Pancreas (tissue), 10 donors: ENCODE measurements around the gene CYP27B1. TPM values are rescaled to one million over a fixed set of nuclear protein-coding genes. Genes with fewer than 3 reads are reported as not detected.

ENCODE experiments used
- ATAC-seq, 4 donors: fragments of 200-7000 bp; cut with Tn5 transposase; one replicate each; pipeline versions ENCODE4 v1.8.0 to v1.9.1; 2020; ENCODE audit warnings: mild to moderate bottlenecking in 4 of 4, moderate library complexity in 4 of 4
- DNase-seq, 6 donors: peaks; one replicate each; pipeline ENCODE4 v3.0.0-alpha.2; 2020
- FAIRE-seq: peaks from 2 replicates; lab custom pipeline; 2012; peaks lifted over from hg19 to GRCh38; lab: Jason Lieb, UNC
- H3K27ac ChIP-seq, 4 donors: fragments of 200-600 bp; sonication (generic); 1 replicate in 3 of 4; 2 replicates in 1 of 4; pipeline versions ENCODE4 v1.5.0 to v1.8.0; 2020
- H3K27me3 ChIP-seq, 4 donors: fragments of 200-600 bp; one replicate each; pipeline ENCODE4 v1.8.0; 2021
- H3K36me3 ChIP-seq, 3 donors: fragments of 200-600 bp; sonication (generic) in 1 of 3; one replicate each; pipeline versions ENCODE4 v1.5.0 to v1.8.0; 2020 to 2021
- H3K4me1 ChIP-seq, 3 donors: fragments of 200-600 bp; one replicate each; pipeline ENCODE4 v1.8.0; 2021
- H3K4me3 ChIP-seq, 4 donors: fragments of 200-600 bp; sonication (generic) in 2 of 4; one replicate each; pipeline versions ENCODE4 v1.5.0 to v1.8.0; 2020 to 2021
- H3K9me3 ChIP-seq, 4 donors: fragments of 200-600 bp; one replicate each; pipeline ENCODE4 v1.8.0; 2021
- CTCF ChIP-seq, 4 donors: fragments of 200-600 bp; sonication (generic) in 3 of 4; IDR thresholded peaks; one replicate each; pipeline versions ENCODE4 v1.5.0 to v1.8.0; 2021; ENCODE audit warnings: antibody characterized with exemption in 4 of 4
- WGBS, 2 donors: extraction: QIAGEN DNeasy Blood & Tissue Kit; methylation state at CpG; one replicate each; pipeline ENCODE4 v1.1.7; 2013; 5-methylcytosine and 5-hydroxymethylcytosine counted together
- intact Hi-C, 3 donors: fragments of 100-400 bp; cut with DNase I; formaldehyde crosslinking; loops; one replicate each; pipeline versions ENCODE4 v1.11.1 to v1.14.2; 2022
- polyA plus RNA-seq, 2 donors: library from polyadenylated mRNA; stranded (reverse); fragments of 200-250 nt; gene quantifications; one replicate each; pipeline ENCODE4 v1.2.3, GENCODE V29; 2013
- total RNA-seq, 6 donors: library from RNA; stranded (reverse); fragmentation: NEBNext Ultra II Directional in 4 of 6; extraction: Animal tissue kit (Norgen Biotek cat#: 25700) in 4 of 6; gene quantifications; one replicate each; pipeline versions ENCODE4 v1.2.1 to v1.2.4, GENCODE V29; 2021 to 2023
- donor health status: healthy with polysubstance abuse.
- donor health status: DM: no; HTN: no; CAD: no; lungs with moderate emphysema.
- donor health status: DM: no; HTN: no; CAD: no.
- donor health status: control.
- donor health status: control.
- donor health status: Bipolar disorder and iron deficiency.
- donor health status: DM: yes; HTN: yes; CAD: no.
- donor health status: DM: no; HTN: no; CAD: no.
- donor health status: DM: no; HTN: no; CAD: no.
- donor health status: DM: yes; HTN: yes; CAD: no.

Gene CYP27B1
- total and polyA plus RNA-seq, 8 donors: 1.6 to 5.8 (median 3.5) TPM

GRCh38 chr12:57793920-57794319 lies 27.0 kb upstream of the CYP27B1 start:
- intact Hi-C loops: no loop called here
- peaks cover 0 to 60% (median 10%) of the 10 kb centered on the region in 3 donors for H3K36me3 ChIP-seq
- no peak overlapping the region for H3K27ac ChIP-seq
- DNase-seq (no peak), ATAC-seq (peak in 1 of 4 donors; percentile 52), FAIRE-seq (no peak)
- H3K9me3 ChIP-seq: no peaks in the 10 kb centered on the region
- no peak overlapping the region for H3K4me3 ChIP-seq
- TF ChIP-seq CTCF (IDR thresholded peaks at IDR 0.05): no peak
- 21 to 37% methylated on average over 1 of the region's 1 CpG for WGBS, 2 donors
- H3K27me3 ChIP-seq: no peaks in the 10 kb centered on the region
- H3K4me1 ChIP-seq: no peaks in the 10 kb centered on the region

GRCh38 chr12:57783861-57784260 lies 17.0 kb upstream of the CYP27B1 start:
- no peak for DNase-seq
- Histone ChIP-seq H3K27ac (no peak overlapping the region), H3K4me1 (peaks cover 4 to 15% (median 14%) of the 10 kb centered on the region in 3 donors), H3K9me3 (no peaks in the 10 kb centered on the region), H3K4me3 (peak overlapping the region in 1 of 4 donors; percentile 88), H3K36me3 (peaks cover 3 to 36% (median 7%) of the 10 kb centered on the region in 3 donors), H3K27me3 (no peaks in the 10 kb centered on the region)
- 83 to 90% methylated on average over 11 of the region's 11 CpGs for WGBS, 2 donors
- intact Hi-C loops: no loop called here
- no peak for TF ChIP-seq CTCF (IDR thresholded peaks at IDR 0.05)
- no peak for ATAC-seq
- no peak for FAIRE-seq

GRCh38 chr12:57783466-57783801 lies 16.6 kb upstream of the CYP27B1 start:
- intact Hi-C loops: no loop called here
- Histone ChIP-seq H3K27me3 (no peaks in the 10 kb centered on the region), H3K9me3 (no peaks in the 10 kb centered on the region), H3K4me1 (peaks cover 4 to 15% (median 14%) of the 10 kb centered on the region in 3 donors), H3K27ac (no peak overlapping the region), H3K36me3 (peaks cover 3 to 33% (median 7%) of the 10 kb centered on the region in 3 donors), H3K4me3 (peak overlapping the region; percentile 58 to 91 (median 84))
- DNase-seq (no peak), FAIRE-seq (no peak), ATAC-seq (no peak)
- TF ChIP-seq CTCF (IDR thresholded peaks at IDR 0.05): no peak
- WGBS, 2 donors: 66 to 72% methylated on average over 12 of the region's 12 CpGs

- ATAC-seq (peak; percentile 95 to 99 (median 98)), FAIRE-seq (no peak), DNase-seq (peak; percentile 91 to 98 (median 94))
- H3K27ac ChIP-seq: peak within 1 kb of the TSS in 2 of 4 donors; percentile 47 to 53
- H3K4me3 ChIP-seq: peak within 1 kb of the TSS; percentile 58 to 91 (median 84)
- WGBS, 2 donors: 0 to 1% methylated on average over 45 of the region's 45 CpGs
- H3K9me3 ChIP-seq: no peaks in the 10 kb centered on the region
- H3K27me3 ChIP-seq: no peaks in the 10 kb centered on the region
- H3K4me1 ChIP-seq: peaks cover 4 to 15% (median 14%) of the 10 kb centered on the region in 3 donors
- peak; percentile 77 to 89 (median 82) for TF ChIP-seq CTCF (IDR thresholded peaks at IDR 0.05)
- H3K36me3 ChIP-seq: peaks cover 3 to 27% (median 7%) of the 10 kb centered on the region in 3 donors
- intact Hi-C loops: no loop called here
Measured at GRCh38 chr12:57782608-57783465, 16.0 kb upstream of the CYP27B1 start, which contains the start of gene TSFM. Gene TSFM (plus strand): TSS chr12:57782787. CDS start chr12:57782802, 15 bp downstream.
